ENCODE results near the gene VPS13A.

GRCh38 chr9:77392328-77392727 lies 215.0 kb downstream of the VPS13A start:
- TF ChIP-seq POLR2A (IDR thresholded peaks at IDR 0.05): no peak
- TF ChIP-seq, protein P1, sequence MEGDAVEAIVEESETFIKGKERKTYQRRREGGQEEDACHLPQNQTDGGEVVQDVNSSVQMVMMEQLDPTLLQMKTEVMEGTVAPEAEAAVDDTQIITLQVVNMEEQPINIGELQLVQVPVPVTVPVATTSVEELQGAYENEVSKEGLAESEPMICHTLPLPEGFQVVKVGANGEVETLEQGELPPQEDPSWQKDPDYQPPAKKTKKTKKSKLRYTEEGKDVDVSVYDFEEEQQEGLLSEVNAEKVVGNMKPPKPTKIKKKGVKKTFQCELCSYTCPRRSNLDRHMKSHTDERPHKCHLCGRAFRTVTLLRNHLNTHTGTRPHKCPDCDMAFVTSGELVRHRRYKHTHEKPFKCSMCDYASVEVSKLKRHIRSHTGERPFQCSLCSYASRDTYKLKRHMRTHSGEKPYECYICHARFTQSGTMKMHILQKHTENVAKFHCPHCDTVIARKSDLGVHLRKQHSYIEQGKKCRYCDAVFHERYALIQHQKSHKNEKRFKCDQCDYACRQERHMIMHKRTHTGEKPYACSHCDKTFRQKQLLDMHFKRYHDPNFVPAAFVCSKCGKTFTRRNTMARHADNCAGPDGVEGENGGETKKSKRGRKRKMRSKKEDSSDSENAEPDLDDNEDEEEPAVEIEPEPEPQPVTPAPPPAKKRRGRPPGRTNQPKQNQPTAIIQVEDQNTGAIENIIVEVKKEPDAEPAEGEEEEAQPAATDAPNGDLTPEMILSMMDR (IDR thresholded peaks at IDR 0.05): no peak

Data from adrenal gland (tissue), 5 donors.